ENCODE results near the gene ADAMTS8.

The ADAMTS8 gene

DNA sequence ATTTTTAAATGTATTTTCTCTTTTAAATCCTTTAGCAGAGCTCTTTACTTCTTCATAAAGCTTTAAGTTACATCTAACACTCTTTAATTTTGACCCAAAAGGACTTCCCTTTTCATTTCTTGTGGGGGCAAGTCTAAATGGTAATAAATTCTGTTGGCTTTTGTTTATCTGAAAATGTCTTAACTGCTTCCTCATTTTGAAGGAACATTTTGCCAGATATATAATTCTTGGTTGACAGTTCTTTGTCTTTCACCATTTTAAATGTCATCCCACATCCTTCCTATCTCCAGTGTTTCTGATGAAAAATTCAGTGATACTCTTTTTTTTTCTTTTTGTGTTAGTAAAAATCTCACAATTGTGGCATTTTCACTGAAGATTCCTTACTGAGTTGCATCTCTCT, 69.0 kb downstream of the ADAMTS8 start:
- TF ChIP-seq, protein P1, sequence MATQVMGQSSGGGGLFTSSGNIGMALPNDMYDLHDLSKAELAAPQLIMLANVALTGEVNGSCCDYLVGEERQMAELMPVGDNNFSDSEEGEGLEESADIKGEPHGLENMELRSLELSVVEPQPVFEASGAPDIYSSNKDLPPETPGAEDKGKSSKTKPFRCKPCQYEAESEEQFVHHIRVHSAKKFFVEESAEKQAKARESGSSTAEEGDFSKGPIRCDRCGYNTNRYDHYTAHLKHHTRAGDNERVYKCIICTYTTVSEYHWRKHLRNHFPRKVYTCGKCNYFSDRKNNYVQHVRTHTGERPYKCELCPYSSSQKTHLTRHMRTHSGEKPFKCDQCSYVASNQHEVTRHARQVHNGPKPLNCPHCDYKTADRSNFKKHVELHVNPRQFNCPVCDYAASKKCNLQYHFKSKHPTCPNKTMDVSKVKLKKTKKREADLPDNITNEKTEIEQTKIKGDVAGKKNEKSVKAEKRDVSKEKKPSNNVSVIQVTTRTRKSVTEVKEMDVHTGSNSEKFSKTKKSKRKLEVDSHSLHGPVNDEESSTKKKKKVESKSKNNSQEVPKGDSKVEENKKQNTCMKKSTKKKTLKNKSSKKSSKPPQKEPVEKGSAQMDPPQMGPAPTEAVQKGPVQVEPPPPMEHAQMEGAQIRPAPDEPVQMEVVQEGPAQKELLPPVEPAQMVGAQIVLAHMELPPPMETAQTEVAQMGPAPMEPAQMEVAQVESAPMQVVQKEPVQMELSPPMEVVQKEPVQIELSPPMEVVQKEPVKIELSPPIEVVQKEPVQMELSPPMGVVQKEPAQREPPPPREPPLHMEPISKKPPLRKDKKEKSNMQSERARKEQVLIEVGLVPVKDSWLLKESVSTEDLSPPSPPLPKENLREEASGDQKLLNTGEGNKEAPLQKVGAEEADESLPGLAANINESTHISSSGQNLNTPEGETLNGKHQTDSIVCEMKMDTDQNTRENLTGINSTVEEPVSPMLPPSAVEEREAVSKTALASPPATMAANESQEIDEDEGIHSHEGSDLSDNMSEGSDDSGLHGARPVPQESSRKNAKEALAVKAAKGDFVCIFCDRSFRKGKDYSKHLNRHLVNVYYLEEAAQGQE (IDR thresholded peaks at IDR 0.05; ENCODE audit: low read depth), result no peak
- TF ChIP-seq, protein P2, sequence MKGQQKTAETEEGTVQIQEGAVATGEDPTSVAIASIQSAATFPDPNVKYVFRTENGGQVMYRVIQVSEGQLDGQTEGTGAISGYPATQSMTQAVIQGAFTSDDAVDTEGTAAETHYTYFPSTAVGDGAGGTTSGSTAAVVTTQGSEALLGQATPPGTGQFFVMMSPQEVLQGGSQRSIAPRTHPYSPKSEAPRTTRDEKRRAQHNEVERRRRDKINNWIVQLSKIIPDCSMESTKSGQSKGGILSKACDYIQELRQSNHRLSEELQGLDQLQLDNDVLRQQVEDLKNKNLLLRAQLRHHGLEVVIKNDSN (IDR thresholded peaks at IDR 0.05), result no peak
- TF ChIP-seq CREB1 (IDR thresholded peaks at IDR 0.05; ENCODE audit: low read depth) (no peak), TEAD4 (IDR thresholded peaks at IDR 0.05) (no peak), TCF12 (IDR thresholded peaks at IDR 0.05; ENCODE audit: low read depth) (no peak), CEBPB (IDR thresholded peaks at IDR 0.05) (no peak), EGR1 (IDR thresholded peaks at IDR 0.05) (no peak), ZBTB7A (IDR thresholded peaks at IDR 0.05; ENCODE audit: low read depth) (no peak), EP300 (IDR thresholded peaks at IDR 0.05; ENCODE audit: borderline replicate concordance) (no peak), YY1 (IDR thresholded peaks at IDR 0.05; ENCODE audit: low read depth) (no peak), FOXM1 (IDR thresholded peaks at IDR 0.05; ENCODE audit: borderline replicate concordance, low read depth) (no peak), TAF1 (IDR thresholded peaks at IDR 0.05; ENCODE audit: low read depth) (no peak)
- TF ChIP-seq, protein P3, sequence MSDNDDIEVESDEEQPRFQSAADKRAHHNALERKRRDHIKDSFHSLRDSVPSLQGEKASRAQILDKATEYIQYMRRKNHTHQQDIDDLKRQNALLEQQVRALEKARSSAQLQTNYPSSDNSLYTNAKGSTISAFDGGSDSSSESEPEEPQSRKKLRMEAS (IDR thresholded peaks at IDR 0.05), result no peak

DNA sequence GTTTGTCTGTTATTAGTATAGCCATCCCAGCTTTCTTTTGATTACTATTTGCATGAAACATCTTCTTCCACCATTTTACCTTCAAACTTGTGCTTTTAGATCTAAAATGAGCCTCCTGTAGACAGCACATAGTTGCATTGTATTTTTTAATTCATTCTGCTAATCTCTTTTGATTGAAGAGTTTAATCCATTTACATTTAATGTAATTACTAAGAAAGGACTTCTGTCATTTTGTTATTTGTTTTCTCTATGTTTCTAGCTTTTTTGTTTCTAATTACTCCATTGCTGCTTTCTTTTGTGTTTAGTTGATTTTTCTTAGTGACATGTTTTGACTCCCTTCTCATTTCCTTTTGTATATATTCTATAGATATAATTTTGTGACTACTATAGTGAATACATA, 70.0 kb downstream of the ADAMTS8 start:
- TF ChIP-seq TCF12 (IDR thresholded peaks at IDR 0.05; ENCODE audit: low read depth), result no peak
- TF ChIP-seq TEAD4 (IDR thresholded peaks at IDR 0.05), result no peak
- no peak for TF ChIP-seq CREB1 (IDR thresholded peaks at IDR 0.05; ENCODE audit: low read depth)
- TF ChIP-seq EP300 (IDR thresholded peaks at IDR 0.05; ENCODE audit: borderline replicate concordance), result no peak
- no peak for TF ChIP-seq FOXM1 (IDR thresholded peaks at IDR 0.05; ENCODE audit: borderline replicate concordance, low read depth)
- TF ChIP-seq CEBPB (IDR thresholded peaks at IDR 0.05), result no peak
- no peak for TF ChIP-seq RAD21 (IDR thresholded peaks at IDR 0.05; ENCODE audit: low read depth)
- TF ChIP-seq ZBTB7A (IDR thresholded peaks at IDR 0.05; ENCODE audit: low read depth), result no peak
- no peak for TF ChIP-seq TAF1 (IDR thresholded peaks at IDR 0.05; ENCODE audit: low read depth)
- TF ChIP-seq EGR1 (IDR thresholded peaks at IDR 0.05), result no peak
- TF ChIP-seq, protein P1 (IDR thresholded peaks at IDR 0.05; ENCODE audit: low read depth), result no peak
- TF ChIP-seq YY1 (IDR thresholded peaks at IDR 0.05; ENCODE audit: low read depth), result no peak
- no peak for TF ChIP-seq NFIC (IDR thresholded peaks at IDR 0.05)
- TF ChIP-seq, protein P2 (IDR thresholded peaks at IDR 0.05), result no peak
- TF ChIP-seq, protein P3 (IDR thresholded peaks at IDR 0.05), result no peak

Measured in Ishikawa (cell line).